GM12891 (cell line): ENCODE data around the gene RAB36.

Experiments
- POLR2A ChIP-seq: IDR thresholded peaks from 2 replicates; pipeline ENCODE4 v1.6.1; 2011; ENCODE audit warnings: low read depth, low read length, control low read depth
- TAF1 ChIP-seq: IDR thresholded peaks from 2 replicates; pipeline ENCODE4 v1.6.1; 2011; ENCODE audit warnings: low read depth, low read length, control low read depth

DNA sequence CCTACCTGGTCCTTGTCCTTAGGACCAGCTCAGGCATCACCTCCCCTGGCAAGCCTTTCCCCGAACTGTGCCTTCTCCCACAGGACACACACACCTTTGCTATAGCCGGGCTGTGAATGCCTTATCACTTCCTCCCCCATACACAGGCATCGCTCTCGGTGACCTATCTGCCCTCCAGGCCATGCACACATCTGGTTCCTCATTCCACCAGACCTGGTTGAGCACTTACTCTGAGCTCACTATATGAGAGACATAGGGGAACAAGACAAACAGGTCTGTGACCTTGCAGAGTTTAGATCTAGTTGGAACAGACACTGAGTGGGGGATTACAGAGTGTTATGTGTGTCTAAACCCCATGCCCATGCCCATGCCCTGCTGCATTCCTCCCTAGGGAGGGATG, 31.9 kb downstream of the RAB36 start:
- no peak for TF ChIP-seq TAF1
- TF ChIP-seq POLR2A = no peak
